ENCODE measurements around the gene CEP152.

CEP152 gene

GRCh38 chr15:48696627-48697312 lies 114.1 kb downstream of the CEP152 start:
- DNase-seq (ENCODE audit: low read depth) = no peak

- no peak for DNase-seq (ENCODE audit: low read depth)
Observed at GRCh38 chr15:48695827-48696573, 114.9 kb downstream of the CEP152 start.

- peak; percentile 95 for DNase-seq (ENCODE audit: low read depth)
Observed at GRCh38 chr15:48695088-48695826, 115.6 kb downstream of the CEP152 start.

- no peak for DNase-seq (ENCODE audit: low read depth)
Observed at GRCh38 chr15:48693484-48693883, 117.4 kb downstream of the CEP152 start.

- no peak for DNase-seq (ENCODE audit: low read depth)
Observed at GRCh38 chr15:48688493-48688892, 122.4 kb downstream of the CEP152 start.
